K562 (cell line): ENCODE data around the gene SRM. TPM values are rescaled to one million over a fixed set of nuclear protein-coding genes. Genes with fewer than 3 reads are reported as not detected.

Source experiments
- CCNT2 ChIP-seq: IDR thresholded peaks from 2 replicates; pipeline ENCODE4 v1.6.1; 2011; ENCODE audit warnings: borderline replicate concordance, low read depth, mild to moderate bottlenecking, moderate library complexity, mixed read lengths, low read length; ENCODE audit not compliant: insufficient read length; ENCODE audit errors: extremely low read depth
- GTF2B ChIP-seq: IDR thresholded peaks from 2 replicates; pipeline ENCODE4 v1.6.1; 2011; ENCODE audit not compliant: insufficient read length; ENCODE audit errors: extremely low read depth
- JUND ChIP-seq, 2 experiments: IDR thresholded peaks; 2 replicates in 1 of 2; 3 replicates in 1 of 2; pipeline ENCODE4 v1.6.1; 2011; ENCODE audit warnings: borderline replicate concordance in 2 of 2, low read depth in 2 of 2, low read length in 2 of 2, improper control_type of control experiment in 1 of 2, missing biosample characterization in 1 of 2, missing genetic modification characterization in 1 of 2, missing genetic modification reagents in 1 of 2
- MXI1 ChIP-seq: IDR thresholded peaks from 2 replicates; pipeline ENCODE4 v1.6.1; 2011; ENCODE audit warnings: low read depth, mild to moderate bottlenecking, improper control_type of control experiment, low read length
- NFYB ChIP-seq: IDR thresholded peaks from 2 replicates; pipeline ENCODE4 v1.6.1; 2011; ENCODE audit warnings: mild to moderate bottlenecking, moderate library complexity; ENCODE audit not compliant: insufficient read length; ENCODE audit errors: extremely low read depth
- POLR2G ChIP-seq: fragments of 200-400 bp; formaldehyde crosslinking; IDR thresholded peaks from 2 replicates; pipeline ENCODE4 v1.6.1; 2017; ENCODE audit warnings: low read depth, mild to moderate bottlenecking, antibody characterized with exemption, low read length, moderate library complexity
- PRMT5 ChIP-seq: sonication (generic); formaldehyde crosslinking; IDR thresholded peaks from 2 replicates; pipeline ENCODE4 v1.5.0; 2020; ENCODE audit warnings: missing genetic modification reagents
- RAD21 ChIP-seq, 2 experiments: fragments of 250-450 bp in 1 of 2; fragments of 450-650 bp in 1 of 2; sonication (Bioruptor Pico) in 1 of 2; formaldehyde crosslinking in 1 of 2; IDR thresholded peaks in 1 of 2; conservative IDR thresholded peaks in 1 of 2; 2 replicates each; pipeline versions ENCODE4 v1.4.0 to v1.8.0; 2020 to 2022; ENCODE audit warnings: mild to moderate bottlenecking in 2 of 2, moderate library complexity in 1 of 2
- TAF9B ChIP-seq: fragments of 450-650 bp; IDR thresholded peaks from 2 replicates; pipeline ENCODE4 v1.6.1; 2018; ENCODE audit warnings: mild to moderate bottlenecking; ENCODE audit not compliant: partially characterized antibody
- VEZF1 ChIP-seq: fragments of 200-800 bp; sonication (Bioruptor generic); IDR thresholded peaks from 2 replicates; pipeline ENCODE4 v1.6.1; 2017; ENCODE audit warnings: missing genetic modification characterization, missing compliant biosample characterization
- ZFP1 ChIP-seq: fragments of 450-650 bp; formaldehyde crosslinking; IDR thresholded peaks from 2 replicates; pipeline ENCODE4 v1.4.0; 2020; ENCODE audit warnings: mild to moderate bottlenecking, mixed read lengths
- ZNF551 ChIP-seq: fragments of 250-450 bp; sonication (Bioruptor Pico); IDR thresholded peaks from 2 replicates; pipeline ENCODE4 v1.5.0; 2021; ENCODE audit warnings: mild to moderate bottlenecking, moderate library complexity
- polyA plus RNA-seq, 8 experiments: library from polyadenylated mRNA; depleted of rRNA in 4 of 8; stranded (reverse) in 5 of 8; unstranded in 3 of 8; fragments of >200 nt; fragmentation: Nextera tagmentation in 2 of 8; fragmentation: Illumina TruSeq in 1 of 8; extraction: Ambion mirVana in 2 of 8; extraction: Trizol in 1 of 8; gene quantifications; 2 replicates each; pipeline versions ENCODE4 v1.2.1 to v1.2.3, GENCODE V29; 2011 to 2014; ENCODE audit warnings: inconsistent platforms in 1 of 8, missing spikeins in 1 of 8
- total RNA-seq, 7 experiments: library from RNA; depleted of rRNA in 6 of 7; stranded (reverse); fragments of >200 nt in 6 of 7; fragmentation: Illumina TruSeq in 2 of 7; extraction: Trizol in 2 of 7; gene quantifications; 2 replicates each; pipeline versions ENCODE4 v1.2.1 to v1.2.3, GENCODE V29; 2011 to 2021; ENCODE audit warnings: low replicate concordance in 1 of 7
- TF ChIP-seq, protein P1 (sequence below): sonication (generic); formaldehyde crosslinking; IDR thresholded peaks from 2 replicates; pipeline ENCODE4 v1.8.0; 2023; ENCODE audit warnings: mild to moderate bottlenecking, missing genetic modification reagents
- TF ChIP-seq, protein P2 (sequence below): sonication (generic); formaldehyde crosslinking; IDR thresholded peaks from 2 replicates; pipeline ENCODE4 v1.8.0; 2022; ENCODE audit warnings: mild to moderate bottlenecking, missing genetic modification reagents

The SRM gene
- total and polyA plus RNA-seq, 9 of the 15 experiments (the other 6 are each of a cell fraction or from before 2014, with no cell fraction given): 23.9 to 373 (median 82.5) TPM

- TF ChIP-seq, protein P1, sequence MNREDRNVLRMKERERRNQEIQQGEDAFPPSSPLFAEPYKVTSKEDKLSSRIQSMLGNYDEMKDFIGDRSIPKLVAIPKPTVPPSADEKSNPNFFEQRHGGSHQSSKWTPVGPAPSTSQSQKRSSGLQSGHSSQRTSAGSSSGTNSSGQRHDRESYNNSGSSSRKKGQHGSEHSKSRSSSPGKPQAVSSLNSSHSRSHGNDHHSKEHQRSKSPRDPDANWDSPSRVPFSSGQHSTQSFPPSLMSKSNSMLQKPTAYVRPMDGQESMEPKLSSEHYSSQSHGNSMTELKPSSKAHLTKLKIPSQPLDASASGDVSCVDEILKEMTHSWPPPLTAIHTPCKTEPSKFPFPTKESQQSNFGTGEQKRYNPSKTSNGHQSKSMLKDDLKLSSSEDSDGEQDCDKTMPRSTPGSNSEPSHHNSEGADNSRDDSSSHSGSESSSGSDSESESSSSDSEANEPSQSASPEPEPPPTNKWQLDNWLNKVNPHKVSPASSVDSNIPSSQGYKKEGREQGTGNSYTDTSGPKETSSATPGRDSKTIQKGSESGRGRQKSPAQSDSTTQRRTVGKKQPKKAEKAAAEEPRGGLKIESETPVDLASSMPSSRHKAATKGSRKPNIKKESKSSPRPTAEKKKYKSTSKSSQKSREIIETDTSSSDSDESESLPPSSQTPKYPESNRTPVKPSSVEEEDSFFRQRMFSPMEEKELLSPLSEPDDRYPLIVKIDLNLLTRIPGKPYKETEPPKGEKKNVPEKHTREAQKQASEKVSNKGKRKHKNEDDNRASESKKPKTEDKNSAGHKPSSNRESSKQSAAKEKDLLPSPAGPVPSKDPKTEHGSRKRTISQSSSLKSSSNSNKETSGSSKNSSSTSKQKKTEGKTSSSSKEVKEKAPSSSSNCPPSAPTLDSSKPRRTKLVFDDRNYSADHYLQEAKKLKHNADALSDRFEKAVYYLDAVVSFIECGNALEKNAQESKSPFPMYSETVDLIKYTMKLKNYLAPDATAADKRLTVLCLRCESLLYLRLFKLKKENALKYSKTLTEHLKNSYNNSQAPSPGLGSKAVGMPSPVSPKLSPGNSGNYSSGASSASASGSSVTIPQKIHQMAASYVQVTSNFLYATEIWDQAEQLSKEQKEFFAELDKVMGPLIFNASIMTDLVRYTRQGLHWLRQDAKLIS: no peak
- TF ChIP-seq ZFP1 (CRISPR knock-in tag): no peak
- TF ChIP-seq POLR2G: peak; percentile 91
- TF ChIP-seq RAD21 (CRISPR knock-in tag; conservative IDR thresholded peaks at IDR 0.05 in 1 of 2, IDR thresholded peaks at IDR 0.05 in 1 of 2): no peak
- TF ChIP-seq TAF9B: no peak
- TF ChIP-seq JUND (IDR thresholded peaks at IDR 0.05; ENCODE audit: borderline replicate concordance, low read depth, low read length): no peak
- TF ChIP-seq JUND (tag; IDR thresholded peaks at IDR 0.05; ENCODE audit: borderline replicate concordance, low read depth, low read length): no peak; the same call in 2 of the 3 replicates
- peak; percentile 85 for TF ChIP-seq MXI1
- TF ChIP-seq, protein P2, sequence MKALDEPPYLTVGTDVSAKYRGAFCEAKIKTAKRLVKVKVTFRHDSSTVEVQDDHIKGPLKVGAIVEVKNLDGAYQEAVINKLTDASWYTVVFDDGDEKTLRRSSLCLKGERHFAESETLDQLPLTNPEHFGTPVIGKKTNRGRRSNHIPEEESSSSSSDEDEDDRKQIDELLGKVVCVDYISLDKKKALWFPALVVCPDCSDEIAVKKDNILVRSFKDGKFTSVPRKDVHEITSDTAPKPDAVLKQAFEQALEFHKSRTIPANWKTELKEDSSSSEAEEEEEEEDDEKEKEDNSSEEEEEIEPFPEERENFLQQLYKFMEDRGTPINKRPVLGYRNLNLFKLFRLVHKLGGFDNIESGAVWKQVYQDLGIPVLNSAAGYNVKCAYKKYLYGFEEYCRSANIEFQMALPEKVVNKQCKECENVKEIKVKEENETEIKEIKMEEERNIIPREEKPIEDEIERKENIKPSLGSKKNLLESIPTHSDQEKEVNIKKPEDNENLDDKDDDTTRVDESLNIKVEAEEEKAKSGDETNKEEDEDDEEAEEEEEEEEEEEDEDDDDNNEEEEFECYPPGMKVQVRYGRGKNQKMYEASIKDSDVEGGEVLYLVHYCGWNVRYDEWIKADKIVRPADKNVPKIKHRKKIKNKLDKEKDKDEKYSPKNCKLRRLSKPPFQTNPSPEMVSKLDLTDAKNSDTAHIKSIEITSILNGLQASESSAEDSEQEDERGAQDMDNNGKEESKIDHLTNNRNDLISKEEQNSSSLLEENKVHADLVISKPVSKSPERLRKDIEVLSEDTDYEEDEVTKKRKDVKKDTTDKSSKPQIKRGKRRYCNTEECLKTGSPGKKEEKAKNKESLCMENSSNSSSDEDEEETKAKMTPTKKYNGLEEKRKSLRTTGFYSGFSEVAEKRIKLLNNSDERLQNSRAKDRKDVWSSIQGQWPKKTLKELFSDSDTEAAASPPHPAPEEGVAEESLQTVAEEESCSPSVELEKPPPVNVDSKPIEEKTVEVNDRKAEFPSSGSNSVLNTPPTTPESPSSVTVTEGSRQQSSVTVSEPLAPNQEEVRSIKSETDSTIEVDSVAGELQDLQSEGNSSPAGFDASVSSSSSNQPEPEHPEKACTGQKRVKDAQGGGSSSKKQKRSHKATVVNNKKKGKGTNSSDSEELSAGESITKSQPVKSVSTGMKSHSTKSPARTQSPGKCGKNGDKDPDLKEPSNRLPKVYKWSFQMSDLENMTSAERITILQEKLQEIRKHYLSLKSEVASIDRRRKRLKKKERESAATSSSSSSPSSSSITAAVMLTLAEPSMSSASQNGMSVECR: peak; percentile 76
- TF ChIP-seq CCNT2: peak; percentile 89
- TF ChIP-seq NFYB: peak; percentile 81
- no peak for TF ChIP-seq ZNF551
- no peak for TF ChIP-seq PRMT5 (CRISPR knock-in tag)
- no peak for TF ChIP-seq GTF2B
- TF ChIP-seq VEZF1: peak; percentile 65
Measured at GRCh38 chr1:11059968-11060830, at the start of gene SRM (continued).
